HG02938 (cell line): Measurements from ENCODE around the gene SMPX.

Source experiments
- ATAC-seq: cut with Tn5 transposase; IDR thresholded peaks from one replicate; pipeline ENCODE4 v1.9.1; 2021; ENCODE audit warnings: mild to moderate bottlenecking, moderate library complexity; ENCODE audit not compliant: unreplicated experiment

SMPX gene

GRCh38 chrX:21744721-21745120, 13.2 kb downstream of the SMPX start:
- no peak for ATAC-seq

GRCh38 chrX:21744060-21744459, 13.9 kb downstream of the SMPX start:
- ATAC-seq = no peak

- no peak for ATAC-seq
These were observed 15.8 kb downstream of the SMPX start for GRCh38 chrX:21741869-21742701.

- no peak for ATAC-seq
These were observed 16.6 kb downstream of the SMPX start for GRCh38 chrX:21741364-21741763.

- no peak for ATAC-seq
These were observed 17.3 kb downstream of the SMPX start for GRCh38 chrX:21740329-21741274.

- no peak for ATAC-seq
These were observed 19.0 kb downstream of the SMPX start for GRCh38 chrX:21738950-21739287.

- no peak for ATAC-seq
These were observed 19.5 kb downstream of the SMPX start for GRCh38 chrX:21738210-21738949.

- ATAC-seq = no peak
These were observed 22.2 kb downstream of the SMPX start for GRCh38 chrX:21735768-21736127.

GRCh38 chrX:21735038-21735767, 22.7 kb downstream of the SMPX start:
- ATAC-seq = no peak

- no peak for ATAC-seq
These were observed 23.7 kb downstream of the SMPX start for GRCh38 chrX:21734175-21734574.

GRCh38 chrX:21733705-21734104, 24.2 kb downstream of the SMPX start:
- ATAC-seq = no peak

- no peak for ATAC-seq
These were observed 27.9 kb downstream of the SMPX start for GRCh38 chrX:21730026-21730425.

- no peak for ATAC-seq
These were observed 29.5 kb downstream of the SMPX start for GRCh38 chrX:21728276-21728968.

GRCh38 chrX:21725916-21726315, 32.0 kb downstream of the SMPX start:
- no peak for ATAC-seq

GRCh38 chrX:21725496-21725895, 32.4 kb downstream of the SMPX start:
- no peak for ATAC-seq

- no peak for ATAC-seq
These were observed 34.1 kb downstream of the SMPX start for GRCh38 chrX:21723814-21724213.

- ATAC-seq = no peak
These were observed 34.8 kb downstream of the SMPX start for GRCh38 chrX:21723084-21723483.

- ATAC-seq = no peak
These were observed 36.7 kb downstream of the SMPX start for GRCh38 chrX:21721195-21721594.

GRCh38 chrX:21718575-21718974, 39.3 kb downstream of the SMPX start:
- ATAC-seq = no peak

- ATAC-seq = no peak
These were observed 40.1 kb downstream of the SMPX start for GRCh38 chrX:21717802-21718201.
